Gastrocnemius medialis (tissue), 4 donors: Measurements from ENCODE around the gene HSF2BP.

Source experiments
- CTCF ChIP-seq, 5 experiments: fragments of 450-650 bp in 3 of 5; fragments of 200-600 bp in 2 of 5; sonication (generic) in 2 of 5; IDR thresholded peaks in 4 of 5; conservative IDR thresholded peaks in 1 of 5; 1 replicate in 4 of 5; 2 replicates in 1 of 5; pipeline ENCODE4 v1.5.1; 2016 to 2019; ENCODE audit warnings: antibody characterized with exemption in 5 of 5, mild to moderate bottlenecking in 3 of 5, moderate library complexity in 3 of 5
- POLR2A ChIP-seq, 2 donors: fragments of 450-650 bp; IDR thresholded peaks; one replicate each; pipeline ENCODE4 v1.6.1; 2017; ENCODE audit warnings: antibody characterized with exemption in 2 of 2, mild to moderate bottlenecking in 2 of 2, moderate library complexity in 2 of 2

GRCh38 chr21:43644609-43645008, 14.7 kb downstream of the HSF2BP start:
- TF ChIP-seq CTCF (IDR thresholded peaks at IDR 0.05 in 4 of 5, conservative IDR thresholded peaks at IDR 0.05 in 1 of 5) (no peak), POLR2A (IDR thresholded peaks at IDR 0.05) (no peak)
